Measurements from ENCODE around the gene TGM6. TPM values are rescaled to one million over a fixed set of nuclear protein-coding genes. Genes with fewer than 3 reads are reported as not detected.

The TGM6 gene
- total RNA-seq, 1 experiment from 2014 or later, result not detected

GRCh38 chr20:2341336-2341735 is 39.4 kb upstream of the TGM6 start:
- no peak overlapping the region for H3K23ac ChIP-seq (ENCODE audit: insufficient read length, low read depth, low read length)

More at GRCh38 chr20:2341336-2341735, 39.4 kb upstream of the TGM6 start:
- Histone ChIP-seq H3K4me2 (ENCODE audit: insufficient read depth, insufficient read length, low read length) (no peak overlapping the region), H2BK15ac (ENCODE audit: low read depth, low read length) (no peak overlapping the region), H2AK5ac (ENCODE audit: insufficient read length, low read length) (no peak overlapping the region), H2BK5ac (ENCODE audit: insufficient read length, low read length) (no peak overlapping the region), H4K8ac (replicated peaks; ENCODE audit: insufficient read length, low read depth, low read length) (no peak overlapping the region), H3K56ac (ENCODE audit: insufficient read length, low read depth, low read length) (no peak overlapping the region), H3K79me2 (ENCODE audit: insufficient read depth, low read length) (no peaks in the 10 kb centered on the region), H3K14ac (ENCODE audit: insufficient read depth, low read length) (no peak overlapping the region), H2BK12ac (ENCODE audit: insufficient read length, low read depth, low read length) (no peak overlapping the region), H2BK120ac (ENCODE audit: low read depth, low read length, poor library complexity, severe bottlenecking) (no peak overlapping the region), H2BK20ac (ENCODE audit: low read depth, low read length, poor library complexity, severe bottlenecking) (no peak overlapping the region), H2AFZ (ENCODE audit: low read length) (no peak overlapping the region), H3K4ac (ENCODE audit: low read depth, low read length) (no peak overlapping the region), H3K18ac (ENCODE audit: insufficient read length, low read depth, low read length) (no peak overlapping the region), H3K27ac (ENCODE audit: insufficient read length, low read depth, low read length) (no peak overlapping the region), H3K4me1 (ENCODE audit: insufficient read depth, low read length) (no peaks in the 10 kb centered on the region), H4K5ac (ENCODE audit: insufficient read length, low read depth, low read length) (no peak overlapping the region), H3T11ph (ENCODE audit: low read length) (no peak overlapping the region), H3K9me3 (ENCODE audit: control insufficient read depth, low read depth, low read length) (no peaks in the 10 kb centered on the region), H3K9ac (ENCODE audit: extremely low read depth, insufficient read length, low read length) (no peak overlapping the region), H4K91ac (ENCODE audit: insufficient read length, low read depth, low read length) (no peak overlapping the region), H4K20me1 (ENCODE audit: control insufficient read depth, insufficient read depth, insufficient read length) (no peaks in the 10 kb centered on the region), H3K79me1 (ENCODE audit: insufficient read depth, low read depth, low read length, poor library complexity, severe bottlenecking) (no peaks in the 10 kb centered on the region), H3K23me2 (ENCODE audit: insufficient read length, low read depth, low read length, poor library complexity, severe bottlenecking) (no peaks in the 10 kb centered on the region), H3K27me3 (ENCODE audit: insufficient read depth, low read length) (no peaks in the 10 kb centered on the region)
- no CpG with 5 or more reads among the region's 7 CpGs for WGBS (ENCODE audit: extremely low coverage, insufficient read length, low lambda C conversion rate)
- Mint-ChIP-seq H3K4me3 (no peak overlapping the region; a peak in 1 of 5 replicates), H3K27ac (no peak overlapping the region), H3K36me3 (ENCODE audit: insufficient read depth in 1 of 3, low read depth in 3 of 3) (no peaks in the 10 kb centered on the region), H3K9me3 (peaks cover 0 to under 1% of the 10 kb centered on the region in 2 experiments; a peak in 1 of 5 replicates), H3K27me3 (ENCODE audit: low read depth) (no peaks in the 10 kb centered on the region; the same call in none of the 2 replicates), H3K4me1 (no peaks in the 10 kb centered on the region; a peak in 1 of 4 replicates)
- TF ChIP-seq CTCF (conservative IDR thresholded peaks at IDR 0.05), result no peak
- DNase-seq, result no peak

All from H9 (cell line).